Tibial nerve (tissue), 4 donors: ENCODE data around the gene SULF2. TPM values are rescaled to one million over a fixed set of nuclear protein-coding genes. Genes with fewer than 3 reads are reported as not detected.

Experiments used
- DNase-seq, 2 donors: peaks; one replicate each; pipeline ENCODE4 v3.0.0-alpha.2; 2019; ENCODE audit warnings: low spot score in 2 of 2
- H3K27ac ChIP-seq, 4 donors: fragments of 200-600 bp; sonication (generic) in 3 of 4; one replicate each; pipeline ENCODE4 v1.5.1; 2017 to 2019; ENCODE audit warnings: mild to moderate bottlenecking in 1 of 4
- H3K27me3 ChIP-seq, 2 donors: fragments of 200-600 bp; sonication (generic) in 1 of 2; one replicate each; pipeline versions ENCODE4 v1.5.1 to v1.6.0; 2017 to 2019
- H3K36me3 ChIP-seq, 3 donors: fragments of 200-600 bp; sonication (generic); one replicate each; pipeline ENCODE4 v1.5.1; 2018 to 2019
- H3K4me1 ChIP-seq, 4 donors: fragments of 200-600 bp; sonication (generic) in 3 of 4; one replicate each; pipeline ENCODE4 v1.5.1; 2017 to 2019
- H3K4me3 ChIP-seq, 4 donors: fragments of 200-600 bp; sonication (generic) in 3 of 4; one replicate each; pipeline ENCODE4 v1.5.1; 2017 to 2019; ENCODE audit warnings: mild to moderate bottlenecking in 1 of 4, moderate library complexity in 1 of 4
- H3K9me3 ChIP-seq, 4 donors: fragments of 200-600 bp; sonication (generic) in 3 of 4; one replicate each; pipeline ENCODE4 v1.5.1; 2017 to 2019
- EP300 ChIP-seq, 2 donors: sonication (generic); formaldehyde crosslinking; IDR thresholded peaks; one replicate each; pipeline ENCODE4 v1.6.1; 2017; ENCODE audit warnings: antibody characterized with exemption in 2 of 2, mild to moderate bottlenecking in 1 of 2
- POLR2A ChIP-seq, 2 donors: fragments of 450-650 bp; IDR thresholded peaks; one replicate each; pipeline ENCODE4 v1.6.1; 2017; ENCODE audit warnings: antibody characterized with exemption in 2 of 2, mild to moderate bottlenecking in 2 of 2, moderate library complexity in 2 of 2
- WGBS, 2 donors: methylation state at CpG; one replicate each; pipeline ENCODE4 v1.1.5; 2018; 5-methylcytosine and 5-hydroxymethylcytosine counted together
- total RNA-seq, 4 donors: library from RNA; depleted of rRNA; stranded (reverse); fragments of >200 nt; gene quantifications; one replicate each; pipeline ENCODE4 v1.1.0, GENCODE V29; 2016
- TF ChIP-seq, protein P1 (sequence below), 5 experiments: fragments of 200-600 bp in 3 of 5; fragments of 450-650 bp in 2 of 5; sonication (generic) in 3 of 5; IDR thresholded peaks; one replicate each; pipeline ENCODE4 v1.5.1; 2016 to 2019; ENCODE audit warnings: antibody characterized with exemption in 5 of 5, mild to moderate bottlenecking in 3 of 5, moderate library complexity in 2 of 5

The SULF2 gene
- total RNA-seq, 4 donors from 2014 or later = 40.9 to 75.3 (median 59.8) TPM

DNA sequence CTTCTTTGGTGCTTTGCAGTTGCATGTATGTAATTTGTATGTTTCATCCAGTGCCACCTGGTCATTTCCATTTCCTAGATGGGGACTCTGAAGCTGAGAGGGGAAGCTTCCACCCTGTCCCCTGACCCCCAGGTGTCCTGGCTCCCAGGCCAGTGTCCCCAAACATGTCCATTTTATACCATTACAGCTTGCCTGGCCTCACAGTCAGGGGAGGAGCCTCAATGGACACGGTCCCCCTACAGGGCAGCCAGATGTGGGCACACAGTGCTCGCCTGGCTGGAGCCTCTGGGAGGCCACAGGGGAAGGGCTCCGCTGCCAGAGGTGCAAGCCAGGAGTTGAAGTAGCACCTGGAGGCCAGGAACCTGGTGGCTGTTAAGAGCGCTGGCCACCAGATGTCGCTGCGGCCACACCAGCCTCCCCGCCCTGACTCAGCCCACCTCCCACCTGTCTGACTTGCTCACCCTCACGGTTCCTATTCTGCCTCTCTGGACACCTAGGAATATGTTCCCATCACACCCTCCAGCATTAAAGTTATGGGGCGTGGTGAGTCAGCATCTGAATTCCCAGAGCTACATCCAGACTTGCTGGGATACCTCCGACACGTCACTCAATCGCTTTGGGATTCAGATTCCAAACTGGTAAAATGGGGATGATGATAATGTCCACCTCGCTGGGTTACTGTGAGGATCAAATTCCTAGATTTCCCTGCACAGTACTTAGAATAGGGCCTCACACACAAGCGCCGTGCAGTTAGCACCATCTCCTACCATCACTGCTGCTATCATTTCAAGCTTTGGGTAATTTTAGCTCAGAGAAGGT lies 107.4 kb downstream of the SULF2 start:
- no peak overlapping the region for H3K4me3 ChIP-seq
- WGBS, 2 donors = 45 to 57% methylated on average over 15 of the region's 15 CpGs
- H3K9me3 ChIP-seq = no peaks in the 10 kb centered on the region

DNA sequence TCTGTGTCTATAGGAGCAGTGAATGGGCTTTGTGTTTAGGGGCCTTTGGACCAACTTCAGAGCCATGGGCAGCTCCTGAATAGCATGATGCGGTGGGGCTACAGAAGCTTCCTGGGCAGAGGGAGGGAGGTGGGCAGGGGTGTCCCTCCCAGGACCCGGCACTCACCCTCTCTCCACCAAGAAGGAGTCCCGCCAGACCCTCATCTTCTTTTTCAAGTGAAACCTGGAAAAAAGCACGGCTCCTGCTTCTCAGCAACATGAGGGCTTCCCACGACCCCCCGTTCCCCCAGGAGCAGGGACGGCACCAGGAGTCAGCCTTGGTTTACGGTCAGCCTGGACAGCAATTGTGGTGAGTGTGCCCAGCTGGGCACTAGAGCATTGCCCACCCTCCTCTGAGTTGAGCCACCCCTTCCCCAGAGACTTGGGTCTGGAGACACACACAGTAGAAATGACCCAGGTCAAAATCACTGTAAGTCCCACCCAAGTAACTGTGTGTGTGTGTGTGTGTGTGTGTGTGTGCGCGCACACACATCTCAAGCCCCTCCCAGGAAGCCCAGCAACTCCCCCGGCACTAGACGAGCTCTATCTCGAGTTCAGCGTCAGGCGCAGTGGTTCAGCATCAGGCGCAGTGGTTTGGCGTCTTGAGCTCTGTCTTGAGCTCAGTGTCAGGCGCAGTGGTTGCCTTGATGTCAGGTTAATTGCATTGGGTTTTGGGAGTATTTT lies 108.2 kb downstream of the SULF2 start:
- peaks cover 0 to 5% (median 0%) of the 10 kb centered on the region in 4 donors for H3K4me1 ChIP-seq
- H3K27me3 ChIP-seq = no peaks in the 10 kb centered on the region
- peaks cover 0 to 9% (median 0%) of the 10 kb centered on the region in 3 donors for H3K36me3 ChIP-seq
- WGBS, 2 donors = 70 to 77% methylated on average over 9 to 18 of the region's 18 CpGs
- H3K9me3 ChIP-seq = no peaks in the 10 kb centered on the region
- TF ChIP-seq EP300 (IDR thresholded peaks at IDR 0.05) (no peak), POLR2A (IDR thresholded peaks at IDR 0.05) (no peak)
- TF ChIP-seq, protein P1, sequence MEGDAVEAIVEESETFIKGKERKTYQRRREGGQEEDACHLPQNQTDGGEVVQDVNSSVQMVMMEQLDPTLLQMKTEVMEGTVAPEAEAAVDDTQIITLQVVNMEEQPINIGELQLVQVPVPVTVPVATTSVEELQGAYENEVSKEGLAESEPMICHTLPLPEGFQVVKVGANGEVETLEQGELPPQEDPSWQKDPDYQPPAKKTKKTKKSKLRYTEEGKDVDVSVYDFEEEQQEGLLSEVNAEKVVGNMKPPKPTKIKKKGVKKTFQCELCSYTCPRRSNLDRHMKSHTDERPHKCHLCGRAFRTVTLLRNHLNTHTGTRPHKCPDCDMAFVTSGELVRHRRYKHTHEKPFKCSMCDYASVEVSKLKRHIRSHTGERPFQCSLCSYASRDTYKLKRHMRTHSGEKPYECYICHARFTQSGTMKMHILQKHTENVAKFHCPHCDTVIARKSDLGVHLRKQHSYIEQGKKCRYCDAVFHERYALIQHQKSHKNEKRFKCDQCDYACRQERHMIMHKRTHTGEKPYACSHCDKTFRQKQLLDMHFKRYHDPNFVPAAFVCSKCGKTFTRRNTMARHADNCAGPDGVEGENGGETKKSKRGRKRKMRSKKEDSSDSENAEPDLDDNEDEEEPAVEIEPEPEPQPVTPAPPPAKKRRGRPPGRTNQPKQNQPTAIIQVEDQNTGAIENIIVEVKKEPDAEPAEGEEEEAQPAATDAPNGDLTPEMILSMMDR (IDR thresholded peaks at IDR 0.05) = no peak
- no peak overlapping the region for H3K27ac ChIP-seq
- DNase-seq = no peak
- H3K4me3 ChIP-seq = no peak overlapping the region

More for the DNA sequence above, 107.4 kb downstream of the SULF2 start:
- no peaks in the 10 kb centered on the region for H3K27me3 ChIP-seq
- TF ChIP-seq EP300 (IDR thresholded peaks at IDR 0.05) = no peak
- TF ChIP-seq POLR2A (IDR thresholded peaks at IDR 0.05) = no peak
- TF ChIP-seq, protein P1 (IDR thresholded peaks at IDR 0.05) = peak; percentile 48 to 76 (median 61)
- no peak overlapping the region for H3K27ac ChIP-seq
- H3K4me1 ChIP-seq = peaks cover 0 to 13% (median 0%) of the 10 kb centered on the region in 4 donors
- H3K36me3 ChIP-seq = peaks cover 0 to 4% (median 0%) of the 10 kb centered on the region in 3 donors
- DNase-seq = no peak

DNA sequence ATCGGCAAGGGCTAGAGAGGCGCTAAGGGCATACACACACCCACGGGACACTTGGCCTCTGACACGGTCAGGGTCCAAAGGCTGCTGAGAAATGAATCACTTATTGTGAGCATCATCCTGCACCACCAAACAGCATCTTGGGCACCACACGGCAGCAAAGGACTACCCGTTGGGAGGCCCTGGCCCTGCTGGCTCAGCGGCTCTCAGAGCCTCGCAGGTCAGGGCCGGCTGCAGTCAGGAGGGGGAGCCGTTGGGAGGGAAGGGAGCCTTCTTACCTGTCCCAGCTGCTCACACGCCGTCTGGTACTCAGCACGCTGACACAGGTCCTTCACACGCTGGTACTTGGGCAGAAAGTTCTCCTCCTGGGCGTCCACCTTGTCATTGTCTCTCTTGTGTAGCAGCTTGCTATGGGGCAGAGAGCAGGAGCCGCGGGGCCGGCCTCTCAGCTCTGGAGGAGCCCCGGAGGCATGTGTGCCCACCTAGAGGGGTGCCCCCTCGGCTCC lies 109.0 kb downstream of the SULF2 start:
- 61 to 71% methylated on average over 20 of the region's 20 CpGs for whole genome bisulfite sequencing, 2 donors
- no peaks in the 10 kb centered on the region for H3K4me1 ChIP-seq
- H3K27me3 ChIP-seq = no peaks in the 10 kb centered on the region
- TF ChIP-seq, protein P1 (IDR thresholded peaks at IDR 0.05) = no peak
- no peak for TF ChIP-seq EP300 (IDR thresholded peaks at IDR 0.05)
- TF ChIP-seq POLR2A (IDR thresholded peaks at IDR 0.05) = no peak
- no peak overlapping the region for H3K27ac ChIP-seq
- no peak overlapping the region for H3K4me3 ChIP-seq
- H3K9me3 ChIP-seq = no peaks in the 10 kb centered on the region
- peaks cover 0 to 15% (median 0%) of the 10 kb centered on the region in 3 donors for H3K36me3 ChIP-seq
- DNase-seq = no peak

DNA sequence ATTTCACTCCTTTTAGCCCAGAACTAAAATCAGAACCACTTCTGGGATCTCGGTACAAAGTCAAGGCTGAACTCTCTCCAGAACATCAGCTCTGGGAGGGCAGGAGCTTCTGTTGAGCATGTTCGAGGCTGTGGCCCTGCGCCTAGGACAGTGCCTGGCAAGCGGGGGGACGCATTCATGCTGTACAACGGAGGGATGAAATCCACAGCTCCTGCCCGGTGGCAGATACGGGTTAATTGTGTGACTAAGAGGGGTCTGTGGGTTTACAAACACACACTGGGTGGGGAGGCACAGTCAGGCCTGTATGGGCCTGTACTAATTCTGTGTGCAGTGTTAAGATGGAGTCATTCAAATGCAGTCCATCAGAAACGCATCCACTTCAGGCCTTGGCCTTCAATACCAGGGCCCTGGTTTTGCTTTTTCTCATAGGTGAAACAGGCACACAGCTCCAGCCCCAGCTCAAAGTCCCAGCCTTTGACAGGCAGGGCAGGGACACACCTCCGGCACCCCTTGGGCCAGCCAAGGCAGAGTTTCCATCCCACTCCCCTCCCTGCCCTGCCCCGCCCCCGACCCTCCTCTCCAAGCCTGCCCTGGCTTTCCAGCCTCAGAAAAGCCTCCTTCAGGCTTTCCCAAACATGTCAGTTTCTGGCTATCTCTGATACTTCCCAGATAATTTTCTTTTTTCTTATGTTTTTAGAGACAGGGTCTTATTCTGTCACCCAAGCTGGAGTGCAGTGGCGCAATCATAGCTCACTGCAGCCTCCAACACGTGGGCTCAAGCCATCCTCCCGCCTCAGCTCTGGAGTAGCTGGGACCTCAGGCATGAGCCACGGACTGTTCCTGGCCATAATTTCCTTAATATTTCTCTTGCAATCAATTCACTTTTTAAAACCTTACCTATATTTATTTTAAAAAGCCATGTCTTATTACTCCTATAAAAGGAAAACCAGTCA lies 109.8 kb downstream of the SULF2 start:
- WGBS, 2 donors = 86 to 88% methylated on average over 16 of the region's 16 CpGs

More for the DNA sequence above, 109.8 kb downstream of the SULF2 start:
- Histone ChIP-seq H3K27me3 (no peaks in the 10 kb centered on the region), H3K4me3 (no peak overlapping the region), H3K36me3 (peaks cover 0 to 15% (median 0%) of the 10 kb centered on the region in 3 donors), H3K9me3 (no peaks in the 10 kb centered on the region), H3K27ac (no peak overlapping the region), H3K4me1 (no peaks in the 10 kb centered on the region)
- DNase-seq = no peak
- TF ChIP-seq, protein P1 (IDR thresholded peaks at IDR 0.05) = no peak
- no peak for TF ChIP-seq EP300 (IDR thresholded peaks at IDR 0.05)
- no peak for TF ChIP-seq POLR2A (IDR thresholded peaks at IDR 0.05)
